GM23248 (cell line): ENCODE measurements around the gene CEP97. TPM values are rescaled to one million over a fixed set of nuclear protein-coding genes. Genes with fewer than 3 reads are reported as not detected.

Experiments used
- DNase-seq: peaks from one replicate; pipeline ENCODE4 v3.0.0-alpha.2; 2015
- H2AFZ ChIP-seq: fragments of 200-600 bp; sonication (generic); 2 replicates; pipeline ENCODE4 v1.6.1; 2016; ENCODE audit warnings: antibody characterized with exemption
- H3F3A ChIP-seq: fragments of 200-600 bp; sonication (generic); 2 replicates; pipeline ENCODE4 v1.6.1; 2016; ENCODE audit warnings: mild to moderate bottlenecking, antibody characterized with exemption, mixed run types; ENCODE audit not compliant: insufficient read depth
- H3K27ac ChIP-seq: fragments of 200-600 bp; sonication (generic); 2 replicates; pipeline ENCODE4 v1.5.1; 2016; ENCODE audit warnings: mild to moderate bottlenecking
- H3K27me3 ChIP-seq: fragments of 200-600 bp; sonication (generic); replicated peaks from 2 replicates; pipeline ENCODE4 v1.6.1; 2016; ENCODE audit warnings: mild to moderate bottlenecking; ENCODE audit not compliant: insufficient read depth
- H3K36me3 ChIP-seq: fragments of 200-600 bp; sonication (generic); 2 replicates; pipeline ENCODE4 v1.6.1; 2016; ENCODE audit warnings: low read depth, mild to moderate bottlenecking
- H3K4me1 ChIP-seq: fragments of 200-600 bp; sonication (generic); 2 replicates; pipeline ENCODE4 v1.6.1; 2016; ENCODE audit warnings: mild to moderate bottlenecking; ENCODE audit not compliant: insufficient read depth
- H3K4me2 ChIP-seq: fragments of 200-600 bp; sonication (generic); one replicate; pipeline ENCODE4 v1.6.1; 2016; ENCODE audit warnings: mild to moderate bottlenecking; ENCODE audit not compliant: unreplicated experiment
- H3K4me3 ChIP-seq: fragments of 200-600 bp; sonication (generic); 2 replicates; pipeline ENCODE4 v1.5.1; 2016; ENCODE audit warnings: mild to moderate bottlenecking
- H3K79me2 ChIP-seq: fragments of 200-600 bp; sonication (generic); 2 replicates; pipeline ENCODE4 v1.6.1; 2016; ENCODE audit warnings: mild to moderate bottlenecking; ENCODE audit not compliant: insufficient read depth
- H3K9ac ChIP-seq: fragments of 200-600 bp; sonication (generic); 2 replicates; pipeline ENCODE4 v1.6.1; 2016; ENCODE audit warnings: mild to moderate bottlenecking
- H3K9me2 ChIP-seq: fragments of 200-600 bp; sonication (generic); 2 replicates; pipeline ENCODE4 v1.6.1; 2016; ENCODE audit warnings: mixed run types, mild to moderate bottlenecking, moderate library complexity; ENCODE audit not compliant: insufficient read depth
- H3K9me3 ChIP-seq: fragments of 200-600 bp; sonication (generic); one replicate; pipeline ENCODE4 v1.6.1; 2017; ENCODE audit warnings: low read depth
- H4K20me1 ChIP-seq: fragments of 200-600 bp; sonication (generic); 2 replicates; pipeline ENCODE4 v1.6.0; 2016; ENCODE audit not compliant: insufficient read depth
- EZH2 ChIP-seq: fragments of 200-600 bp; sonication (generic); IDR thresholded peaks from 2 replicates; pipeline ENCODE4 v1.6.1; 2018; ENCODE audit warnings: antibody characterized with exemption, mild to moderate bottlenecking; ENCODE audit not compliant: insufficient read depth, poor library complexity, severe bottlenecking
- EZH2phosphoT487 ChIP-seq: fragments of 200-600 bp; sonication (generic); IDR thresholded peaks from 2 replicates; pipeline ENCODE4 v1.6.1; 2018; ENCODE audit warnings: antibody characterized with exemption, moderate library complexity, mild to moderate bottlenecking, low read depth; ENCODE audit not compliant: insufficient read depth
- WGBS, 2 experiments: methylation state at CpG; one replicate each; pipeline ENCODE4 v1.1.6; 2015 to 2017; ENCODE audit warnings: low lambda C conversion rate in 2 of 2, low coverage in 1 of 2; ENCODE audit errors: missing lambda C conversion rate in 2 of 2; 5-methylcytosine and 5-hydroxymethylcytosine counted together
- in situ Hi-C: fragments of 300-500 bp; cut with MboI; formaldehyde crosslinking; loops from 2 replicates; pipeline ENCODE4 v1.15.0; 2020
- polyA plus RNA-seq: library from polyadenylated mRNA; unstranded; fragments of >200 nt; fragmentation: Nextera tagmentation; extraction: Ambion mirVana; gene quantifications from 2 replicates; pipeline ENCODE4 v1.2.1, GENCODE V29; 2016
- total RNA-seq: library from RNA; depleted of rRNA; stranded (reverse); fragments of >200 nt; shearing (Covaris generic); gene quantifications from 2 replicates; pipeline ENCODE4 v1.2.3, GENCODE V29; 2014; rRNA removed

The CEP97 gene, protein sequence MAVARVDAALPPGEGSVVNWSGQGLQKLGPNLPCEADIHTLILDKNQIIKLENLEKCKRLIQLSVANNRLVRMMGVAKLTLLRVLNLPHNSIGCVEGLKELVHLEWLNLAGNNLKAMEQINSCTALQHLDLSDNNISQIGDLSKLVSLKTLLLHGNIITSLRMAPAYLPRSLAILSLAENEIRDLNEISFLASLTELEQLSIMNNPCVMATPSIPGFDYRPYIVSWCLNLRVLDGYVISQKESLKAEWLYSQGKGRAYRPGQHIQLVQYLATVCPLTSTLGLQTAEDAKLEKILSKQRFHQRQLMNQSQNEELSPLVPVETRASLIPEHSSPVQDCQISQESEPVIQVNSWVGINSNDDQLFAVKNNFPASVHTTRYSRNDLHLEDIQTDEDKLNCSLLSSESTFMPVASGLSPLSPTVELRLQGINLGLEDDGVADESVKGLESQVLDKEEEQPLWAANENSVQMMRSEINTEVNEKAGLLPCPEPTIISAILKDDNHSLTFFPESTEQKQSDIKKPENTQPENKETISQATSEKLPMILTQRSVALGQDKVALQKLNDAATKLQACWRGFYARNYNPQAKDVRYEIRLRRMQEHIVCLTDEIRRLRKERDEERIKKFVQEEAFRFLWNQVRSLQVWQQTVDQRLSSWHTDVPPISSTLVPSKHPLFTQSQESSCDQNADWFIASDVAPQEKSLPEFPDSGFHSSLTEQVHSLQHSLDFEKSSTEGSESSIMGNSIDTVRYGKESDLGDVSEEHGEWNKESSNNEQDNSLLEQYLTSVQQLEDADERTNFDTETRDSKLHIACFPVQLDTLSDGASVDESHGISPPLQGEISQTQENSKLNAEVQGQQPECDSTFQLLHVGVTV
- total RNA-seq (9.8 and 25.8 TPM in 2 replicates), polyA plus RNA-seq (3.3 and 4.3 TPM in 2 replicates)

DNA sequence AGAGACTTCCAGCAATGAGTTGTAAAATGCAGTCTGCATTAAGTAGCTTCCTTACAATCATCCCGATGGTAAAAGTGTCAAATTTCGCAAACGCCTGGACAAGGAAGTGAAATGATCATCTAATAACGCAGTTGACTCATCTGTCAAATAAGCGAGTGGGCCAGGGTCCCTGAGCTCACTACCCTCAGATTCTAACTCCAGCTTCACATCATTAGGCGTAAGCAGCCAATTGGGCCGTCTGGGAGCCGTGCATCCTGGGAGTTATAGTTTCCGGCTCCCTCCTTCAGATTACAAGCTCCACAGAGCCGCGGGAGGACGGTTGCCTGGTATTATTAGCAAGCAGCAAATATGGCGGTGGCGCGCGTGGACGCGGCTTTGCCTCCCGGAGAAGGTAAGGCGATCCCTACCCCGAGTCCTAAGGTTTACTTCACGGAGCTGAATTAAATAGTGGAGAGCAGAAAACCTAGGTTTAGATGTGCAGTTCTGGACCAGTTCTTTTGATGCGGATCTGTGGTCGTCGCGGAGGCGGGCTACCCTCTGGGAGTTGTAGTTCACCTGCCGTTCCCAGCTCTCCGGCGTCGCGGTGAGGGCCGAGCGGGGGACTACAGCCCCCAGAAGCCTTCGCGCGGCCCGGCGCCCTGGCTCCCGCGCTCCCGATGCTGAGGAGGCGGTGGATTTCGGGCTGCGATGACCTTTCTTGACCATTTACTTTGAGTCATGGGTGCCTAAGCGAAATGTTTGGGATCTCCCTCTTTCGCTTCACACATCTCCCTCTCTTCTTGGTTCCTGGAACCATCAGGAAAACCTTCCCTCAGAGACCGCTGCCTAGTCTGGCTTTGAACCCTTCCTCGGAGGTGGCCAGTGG is at the start of gene CEP97:
Gene CEP97, plus strand, starts transcription at position 286 of the 865 bp plus-strand sequence. Its CDS starts 63 bp downstream, at position 349.
- H3K4me3 ChIP-seq = peak within 1 kb of the TSS; percentile 80
- in situ Hi-C loops = no loop called here
- H3K9me3 ChIP-seq = no peaks in the 10 kb centered on the region
- no peaks in the 10 kb centered on the region for H4K20me1 ChIP-seq
- no peaks in the 10 kb centered on the region for H3K9me2 ChIP-seq
- peaks cover 13% of the 10 kb centered on the region for H3K4me1 ChIP-seq
- H3K36me3 ChIP-seq = no peaks in the 10 kb centered on the region
- DNase-seq = peak; percentile 97
- H3K27ac ChIP-seq = peak within 1 kb of the TSS; percentile 36
- no peaks in the 10 kb centered on the region; the same call in 1 of the 2 replicates for H3F3A ChIP-seq
- H3K27me3 ChIP-seq = no peaks in the 10 kb centered on the region
- peak within 1 kb of the TSS; percentile 86 for H3K4me2 ChIP-seq
- peak within 1 kb of the TSS; percentile 81 for H3K9ac ChIP-seq
- peak within 1 kb of the TSS; percentile 94 for H2AFZ ChIP-seq
- 1% methylated on average over 49 of the region's 49 CpGs for WGBS, 2 experiments
- no peak for TF ChIP-seq EZH2
- no peak for TF ChIP-seq EZH2phosphoT487
- peaks cover 21% of the 10 kb centered on the region for H3K79me2 ChIP-seq

DNA sequence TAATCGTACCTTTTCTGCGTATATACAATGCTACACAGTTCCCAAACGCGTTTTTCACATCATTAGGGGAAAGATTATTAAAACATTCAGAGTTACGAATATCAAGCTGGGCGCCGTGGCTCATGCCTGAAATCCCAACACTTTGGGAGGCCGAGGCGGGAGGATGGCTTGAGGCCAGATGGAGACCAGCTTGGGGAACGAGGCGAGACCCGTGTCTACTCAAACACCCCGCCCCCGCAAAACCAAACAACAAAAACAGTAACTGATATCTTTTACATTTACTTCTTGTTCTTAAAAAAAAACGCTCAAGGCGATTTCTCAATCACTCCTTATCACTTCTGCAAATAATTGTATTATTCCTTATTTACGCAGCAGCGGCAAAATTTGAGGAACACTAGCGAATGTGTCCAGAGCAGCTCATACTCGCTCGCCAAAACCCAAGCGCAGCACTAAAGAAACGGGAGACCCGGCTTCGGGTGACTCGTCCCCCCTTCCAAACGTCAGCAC is 48.7 kb upstream of the CEP97 start:
- Histone ChIP-seq H3K9me2 (no peaks in the 10 kb centered on the region), H4K20me1 (no peaks in the 10 kb centered on the region), H3K4me3 (peak overlapping the region; percentile 92), H3K4me1 (peaks cover 7% of the 10 kb centered on the region), H3F3A (peaks cover 43% of the 10 kb centered on the region), H3K4me2 (peak overlapping the region; percentile 96), H3K27ac (peak overlapping the region; percentile 88), H3K27me3 (no peaks in the 10 kb centered on the region), H3K9me3 (no peaks in the 10 kb centered on the region), H3K9ac (peak overlapping the region; percentile 91), H3K79me2 (peaks cover 65% of the 10 kb centered on the region), H2AFZ (peak overlapping the region; percentile 90), H3K36me3 (peaks cover 24% of the 10 kb centered on the region)
- no peak for DNase-seq
- TF ChIP-seq EZH2phosphoT487 (no peak), EZH2 (no peak)
- in situ Hi-C loops = no loop called here
- 2 to 3% methylated on average over 24 to 27 of the region's 27 CpGs for WGBS, 2 experiments

DNA sequence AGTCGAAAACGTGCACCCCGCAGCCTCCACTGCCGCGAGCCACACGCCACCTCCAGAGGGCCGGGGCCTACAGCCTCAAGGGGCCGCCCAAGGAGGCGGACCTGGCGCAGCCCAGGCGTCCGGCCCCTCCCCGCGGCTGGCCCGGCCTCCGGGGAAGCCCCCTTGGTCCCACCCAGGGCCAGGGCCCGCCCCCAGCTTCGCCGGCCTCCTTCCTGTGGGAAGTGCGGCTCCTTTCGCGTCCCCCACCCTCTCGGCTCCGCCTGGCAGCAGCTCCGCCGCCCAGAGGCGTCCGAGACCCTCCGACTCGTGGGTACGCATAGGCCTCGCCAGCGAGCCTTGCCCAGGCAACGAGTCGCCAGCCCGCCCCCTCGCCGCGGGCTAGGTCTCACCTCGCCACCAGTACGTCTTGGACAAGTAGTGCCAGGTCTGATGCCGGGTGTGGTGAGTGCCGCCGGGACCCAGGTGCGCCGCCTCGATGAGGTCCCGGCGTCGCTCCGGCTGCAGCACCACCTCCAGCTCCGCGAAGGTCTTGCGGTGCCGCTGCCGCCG is 48.1 kb upstream of the CEP97 start:
- peaks cover 65% of the 10 kb centered on the region for H3K79me2 ChIP-seq
- peaks cover 48% of the 10 kb centered on the region for H3F3A ChIP-seq
- no peak for TF ChIP-seq EZH2phosphoT487
- TF ChIP-seq EZH2 = no peak
- H3K9ac ChIP-seq = peak overlapping the region; percentile 91
- in situ Hi-C loops = no loop called here
- peak; percentile 98 for DNase-seq
- H3K36me3 ChIP-seq = peaks cover 24% of the 10 kb centered on the region
- WGBS, 2 experiments = 1 to 2% methylated on average over 35 to 41 of the region's 57 CpGs
- peak overlapping the region; percentile 92 for H3K4me3 ChIP-seq
- H3K9me2 ChIP-seq = no peaks in the 10 kb centered on the region
- H2AFZ ChIP-seq = peak overlapping the region; percentile 90
- H3K4me2 ChIP-seq = peak overlapping the region; percentile 96
- no peaks in the 10 kb centered on the region for H3K9me3 ChIP-seq
- H3K27ac ChIP-seq = peak overlapping the region; percentile 88
- H3K4me1 ChIP-seq = peaks cover 7% of the 10 kb centered on the region
- no peaks in the 10 kb centered on the region for H3K27me3 ChIP-seq
- no peaks in the 10 kb centered on the region for H4K20me1 ChIP-seq
